K562 (cell line): ENCODE measurements around the gene RHAG. TPM values are rescaled to one million over a fixed set of nuclear protein-coding genes. Genes with fewer than 3 reads are reported as not detected.
A peak's percentile ranks its signal among the peaks of the same experiment; 100 is the strongest.

Experiments used
- DIDO1 ChIP-seq: fragments of 450-650 bp; IDR thresholded peaks from 2 replicates; pipeline ENCODE4 v1.6.1; 2016; ENCODE audit warnings: low read depth, missing biosample characterization, missing genetic modification characterization
- GATAD2B ChIP-seq: fragments of 450-650 bp; IDR thresholded peaks from 2 replicates; pipeline ENCODE4 v1.6.1; 2017; ENCODE audit warnings: mild to moderate bottlenecking, borderline replicate concordance
- LCOR ChIP-seq: sonication (generic); formaldehyde crosslinking; IDR thresholded peaks from 2 replicates; pipeline ENCODE4 v1.8.0; 2022; ENCODE audit warnings: mild to moderate bottlenecking, missing genetic modification reagents
- MTA3 ChIP-seq: fragments of 450-650 bp; formaldehyde crosslinking; IDR thresholded peaks from 2 replicates; pipeline ENCODE4 v1.6.1; 2017; ENCODE audit warnings: mild to moderate bottlenecking, borderline replicate concordance
- NBN ChIP-seq: fragments of 450-650 bp; IDR thresholded peaks from 2 replicates; pipeline ENCODE4 v1.6.1; 2016; ENCODE audit warnings: low read depth, mild to moderate bottlenecking
- NCOR1 ChIP-seq: fragments of 450-650 bp; IDR thresholded peaks from 2 replicates; pipeline ENCODE4 v1.6.1; 2016; ENCODE audit warnings: mild to moderate bottlenecking, moderate library complexity
- SAFB ChIP-seq: fragments of 200-400 bp; formaldehyde crosslinking; IDR thresholded peaks from 2 replicates; pipeline ENCODE4 v1.6.1; 2017; ENCODE audit warnings: low read depth, low read length, borderline replicate concordance
- SAP30 ChIP-seq: fragments of 200-600 bp; sonication (generic); IDR thresholded peaks from 2 replicates; pipeline ENCODE4 v1.6.1; 2012; ENCODE audit warnings: borderline replicate concordance, low read depth, mild to moderate bottlenecking, moderate library complexity, low read length, control low read depth, inconsistent platforms; ENCODE audit not compliant: insufficient read depth, poor library complexity, severe bottlenecking
- SIRT6 ChIP-seq: IDR thresholded peaks from one replicate; pipeline ENCODE4 v1.6.1; 2012; ENCODE audit warnings: low read depth, mild to moderate bottlenecking, control low read depth, inconsistent platforms, low read length, moderate library complexity
- SRF ChIP-seq, 2 experiments: fragments of 250-450, 450-650 bp in 1 of 2; sonication (Bioruptor Pico) in 1 of 2; sonication (generic) in 1 of 2; formaldehyde crosslinking; IDR thresholded peaks; 2 replicates each; pipeline versions ENCODE4 v1.5.0 to v1.5.1; 2020 to 2022; ENCODE audit warnings: mild to moderate bottlenecking in 1 of 2, missing genetic modification reagents in 1 of 2
- TCF15 ChIP-seq: fragments of 250-450 bp; sonication (Bioruptor Pico); IDR thresholded peaks from 2 replicates; pipeline ENCODE4 v1.8.0; 2022; ENCODE audit warnings: moderate library complexity, mild to moderate bottlenecking, inconsistent platforms
- WHSC1 ChIP-seq: IDR thresholded peaks from one replicate; pipeline ENCODE4 v1.6.1; 2012; ENCODE audit warnings: low read length, control low read depth, inconsistent platforms
- ZBTB26 ChIP-seq: fragments of 450-650 bp; formaldehyde crosslinking; IDR thresholded peaks from 2 replicates; pipeline ENCODE4 v1.4.0; 2022; ENCODE audit warnings: missing genetic modification characterization
- ZNF184 ChIP-seq: sonication (generic); formaldehyde crosslinking; IDR thresholded peaks from 2 replicates; pipeline ENCODE4 v1.5.0; 2020; ENCODE audit warnings: missing genetic modification reagents
- ZNF318 ChIP-seq, 2 experiments: fragments of 450-650 bp; IDR thresholded peaks; 2 replicates each; pipeline ENCODE4 v1.6.1; 2016; ENCODE audit warnings: mild to moderate bottlenecking in 2 of 2, borderline replicate concordance in 1 of 2, low read depth in 1 of 2, moderate library complexity in 1 of 2
- ZNF764 ChIP-seq: fragments of 250-450 bp; sonication (Bioruptor Pico); IDR thresholded peaks from 2 replicates; pipeline ENCODE4 v1.4.0; 2020; ENCODE audit warnings: low read depth, mild to moderate bottlenecking, moderate library complexity
- ZZZ3 ChIP-seq: fragments of 450-650 bp; IDR thresholded peaks from 2 replicates; pipeline ENCODE4 v1.6.1; 2016; ENCODE audit warnings: antibody characterized with exemption, mild to moderate bottlenecking, moderate library complexity
- polyA plus RNA-seq, 8 experiments: library from polyadenylated mRNA; depleted of rRNA in 4 of 8; stranded (reverse) in 5 of 8; unstranded in 3 of 8; fragments of >200 nt; fragmentation: Nextera tagmentation in 2 of 8; fragmentation: Illumina TruSeq in 1 of 8; extraction: Ambion mirVana in 2 of 8; extraction: Trizol in 1 of 8; gene quantifications; 2 replicates each; pipeline versions ENCODE4 v1.2.1 to v1.2.3, GENCODE V29; 2011 to 2014; ENCODE audit warnings: inconsistent platforms in 1 of 8, missing spikeins in 1 of 8
- total RNA-seq, 7 experiments: library from RNA; depleted of rRNA in 6 of 7; stranded (reverse); fragments of >200 nt in 6 of 7; fragmentation: Illumina TruSeq in 2 of 7; extraction: Trizol in 2 of 7; gene quantifications; 2 replicates each; pipeline versions ENCODE4 v1.2.1 to v1.2.3, GENCODE V29; 2011 to 2021; ENCODE audit warnings: low replicate concordance in 1 of 7

RHAG gene
- total and polyA plus RNA-seq, 9 of the 15 experiments (the other 6 are each of a cell fraction or from before 2014, with no cell fraction given), result 290 to 1,202 (median 505) TPM

GRCh38 chr6:49646130-49646824 is 9.6 kb upstream of the RHAG start (continued):
- TF ChIP-seq ZNF318 (IDR thresholded peaks at IDR 0.05; ENCODE audit: borderline replicate concordance in 1 of 2, low read depth in 1 of 2), result no peak
- TF ChIP-seq SAP30, result no peak
- TF ChIP-seq ZNF764 (CRISPR knock-in tag), result no peak
- TF ChIP-seq ZBTB26 (CRISPR knock-in tag), result peak; percentile 67; the same call in 1 of the 2 replicates
- TF ChIP-seq SRF (CRISPR knock-in tag; IDR thresholded peaks at IDR 0.05), result no peak
- no peak for TF ChIP-seq ZZZ3
- TF ChIP-seq GATAD2B, result no peak; the same call in 1 of the 2 replicates
- TF ChIP-seq NCOR1, result peak; percentile 98
- peak; percentile 95 for TF ChIP-seq MTA3
- no peak for TF ChIP-seq SAFB
- TF ChIP-seq ZNF184 (CRISPR knock-in tag), result no peak
- TF ChIP-seq NBN, result peak; percentile 91
- no peak for TF ChIP-seq DIDO1 (tag)
- TF ChIP-seq SIRT6, result no peak
- no peak for TF ChIP-seq TCF15 (CRISPR knock-in tag)
- peak; percentile 70 for TF ChIP-seq LCOR (CRISPR knock-in tag)
- TF ChIP-seq WHSC1, result no peak
